ENCODE measurements around the gene CREBL2.

- no peak for TF ChIP-seq POLR2AphosphoS5 (IDR thresholded peaks at IDR 0.05; ENCODE audit: low read depth, low read length)
- TF ChIP-seq POLR2A (IDR thresholded peaks at IDR 0.05; ENCODE audit: low read depth, low read length): no peak
- TF ChIP-seq TAF1 (IDR thresholded peaks at IDR 0.05; ENCODE audit: low read depth, low read length): no peak
- no peak for TF ChIP-seq POU2F2 (IDR thresholded peaks at IDR 0.05; ENCODE audit: low read depth, low read length)
- no peak for TF ChIP-seq PAX5 (IDR thresholded peaks at IDR 0.05; ENCODE audit: insufficient read depth, low read length, severe bottlenecking)
- TF ChIP-seq SPI1 (IDR thresholded peaks at IDR 0.05; ENCODE audit: low read depth, low read length): no peak
These were observed 24.0 kb downstream of the CREBL2 start for GRCh38 chr12:12635651-12636050.
